OCI-LY3 (cell line): Measurements from ENCODE around the gene BCLAF3.

Experiments
- CTCF ChIP-seq: fragments of 200-600, 300-600 bp; sonication (generic); IDR thresholded peaks from 2 replicates; pipeline ENCODE4 v1.5.1; 2014; ENCODE audit warnings: antibody characterized with exemption, low read length, low read depth
- EZH2phosphoT487 ChIP-seq: fragments of 200-600 bp; shearing (Covaris generic); IDR thresholded peaks from 2 replicates; pipeline ENCODE4 v1.6.1; 2018; ENCODE audit warnings: antibody characterized with exemption, mixed run types, low read depth

- TF ChIP-seq CTCF: no peak
- no peak for TF ChIP-seq EZH2phosphoT487
These were observed 22.6 kb downstream of the BCLAF3 start for GRCh38 chrX:19968276-19968675.
